ENCODE measurements around the gene STAB2. TPM values are rescaled to one million over a fixed set of nuclear protein-coding genes. Genes with fewer than 3 reads are reported as not detected.
A peak's percentile ranks its signal among the peaks of the same experiment; 100 is the strongest.

STAB2 gene
- total RNA-seq, 1 donor from 2014 or later: not detected

DNA sequence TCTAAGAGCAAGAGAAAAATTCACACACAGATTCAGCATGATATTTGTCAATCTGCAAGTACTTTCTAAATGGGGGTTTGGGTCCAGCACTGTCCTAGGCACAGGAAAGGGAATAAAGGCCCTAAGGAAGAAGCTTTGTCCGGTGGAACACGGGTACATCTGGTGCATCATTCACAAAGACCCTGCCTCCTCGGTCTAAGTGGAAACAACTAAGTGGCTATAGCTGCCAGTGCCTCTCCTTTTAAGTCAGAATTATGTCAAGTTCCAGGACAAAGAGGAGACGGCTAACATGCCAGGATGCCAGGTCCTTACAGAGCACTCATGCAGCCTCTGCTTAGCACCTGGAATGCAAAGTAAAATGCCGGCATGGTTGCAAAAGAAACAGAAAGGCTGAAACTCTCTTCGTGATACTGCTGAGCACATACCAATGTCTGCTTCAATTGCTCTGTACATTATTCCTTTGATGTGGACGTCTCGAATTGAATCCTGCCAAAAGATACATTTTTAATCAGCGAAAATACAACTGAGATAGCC is 206.5 kb downstream of the STAB2 start:
- H3K27me3 Mint-ChIP-seq (ENCODE audit: low read depth): no peaks in the 10 kb centered on the region
- H3K9me3 Mint-ChIP-seq: no peaks in the 10 kb centered on the region
- peaks cover 10% of the 10 kb centered on the region for H3K36me3 Mint-ChIP-seq
- no peak for TF ChIP-seq CTCF (IDR thresholded peaks at IDR 0.05; ENCODE audit: unreplicated experiment)
- H3K4me1 Mint-ChIP-seq: peaks cover 44% of the 10 kb centered on the region
- H3K4me3 Mint-ChIP-seq: no peak overlapping the region
- H3K27ac Mint-ChIP-seq: peak overlapping the region; percentile 67
- no peak for DNase-seq (ENCODE audit: low spot score in 2 of 2, unreplicated experiment in 2 of 2)

- no peaks in the 10 kb centered on the region for H3K9me3 Mint-ChIP-seq
- no peak for DNase-seq (ENCODE audit: low spot score in 2 of 2, unreplicated experiment in 2 of 2)
- H3K4me1 Mint-ChIP-seq: peaks cover 48% of the 10 kb centered on the region
- TF ChIP-seq CTCF (IDR thresholded peaks at IDR 0.05; ENCODE audit: unreplicated experiment): no peak
- no peak overlapping the region for H3K4me3 Mint-ChIP-seq
- no peaks in the 10 kb centered on the region for H3K27me3 Mint-ChIP-seq (ENCODE audit: low read depth)
- H3K27ac Mint-ChIP-seq: no peak overlapping the region
- H3K36me3 Mint-ChIP-seq: peaks cover 10% of the 10 kb centered on the region
Observed at GRCh38 chr12:103794309-103795213, 207.5 kb downstream of the STAB2 start.

DNA sequence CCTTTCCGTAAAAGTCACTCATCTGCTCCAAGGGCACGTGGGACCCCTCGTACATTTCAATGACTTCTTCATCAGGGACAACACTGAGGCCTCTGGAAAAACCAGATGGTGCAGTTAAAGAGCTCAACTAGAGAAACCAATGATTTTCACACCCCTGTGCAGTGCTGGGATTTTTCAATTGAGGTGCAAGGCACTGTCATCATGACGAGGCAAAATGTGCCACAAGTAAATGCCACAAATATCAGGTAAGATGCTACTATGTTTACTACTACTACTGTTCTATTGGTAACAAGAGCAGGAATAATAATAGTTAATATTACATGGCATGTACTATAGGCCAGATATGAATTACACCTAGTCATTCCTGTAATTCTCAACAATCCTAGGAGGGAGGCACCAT is 211.5 kb downstream of the STAB2 start:
- no peak overlapping the region for H3K27ac Mint-ChIP-seq
- H3K27me3 Mint-ChIP-seq (ENCODE audit: low read depth): no peaks in the 10 kb centered on the region
- peaks cover 41% of the 10 kb centered on the region for H3K4me1 Mint-ChIP-seq
- no peak overlapping the region for H3K4me3 Mint-ChIP-seq
- peaks cover 7% of the 10 kb centered on the region for H3K36me3 Mint-ChIP-seq
- no peaks in the 10 kb centered on the region for H3K9me3 Mint-ChIP-seq
- no peak for DNase-seq (ENCODE audit: low spot score in 2 of 2, unreplicated experiment in 2 of 2)
- TF ChIP-seq CTCF (IDR thresholded peaks at IDR 0.05; ENCODE audit: unreplicated experiment): no peak

- Mint-ChIP-seq H3K36me3 (peaks cover 7% of the 10 kb centered on the region), H3K4me1 (peaks cover 36% of the 10 kb centered on the region), H3K4me3 (no peak overlapping the region), H3K27me3 (ENCODE audit: low read depth) (no peaks in the 10 kb centered on the region), H3K9me3 (no peaks in the 10 kb centered on the region), H3K27ac (peak overlapping the region; percentile 54)
- DNase-seq (ENCODE audit: low spot score in 2 of 2, unreplicated experiment in 2 of 2): no peak
- no peak for TF ChIP-seq CTCF (IDR thresholded peaks at IDR 0.05; ENCODE audit: unreplicated experiment)
Observed at GRCh38 chr12:103799504-103799856, 212.4 kb downstream of the STAB2 start.

GRCh38 chr12:103799857-103800771 is 213.0 kb downstream of the STAB2 start:
- H3K27ac Mint-ChIP-seq: peak overlapping the region; percentile 54
- H3K9me3 Mint-ChIP-seq: no peaks in the 10 kb centered on the region
- peaks cover 37% of the 10 kb centered on the region for H3K4me1 Mint-ChIP-seq
- H3K27me3 Mint-ChIP-seq (ENCODE audit: low read depth): no peaks in the 10 kb centered on the region
- no peak for TF ChIP-seq CTCF (IDR thresholded peaks at IDR 0.05; ENCODE audit: unreplicated experiment)
- peaks cover 7% of the 10 kb centered on the region for H3K36me3 Mint-ChIP-seq
- no peak for DNase-seq (ENCODE audit: low spot score in 2 of 2, unreplicated experiment in 2 of 2)
- H3K4me3 Mint-ChIP-seq: no peak overlapping the region

Measured in mesothelial cell of epicardium (in vitro differentiated cells).